IMR-90 (cell line): ENCODE measurements around the gene MTURN. TPM values are rescaled to one million over a fixed set of nuclear protein-coding genes. Genes with fewer than 3 reads are reported as not detected.

Experiments used
- ATAC-seq: fragments of 200-7000 bp; cut with Tn5 transposase; 2 replicates; pipeline ENCODE4 v1.9.1; 2020; ENCODE audit warnings: low read depth, mild to moderate bottlenecking, moderate library complexity
- BruUV-seq: library from RNA; stranded (reverse); fragments of 400-500 nt; replicated peaks from 2 replicates; lab custom pipeline; 2021; lab: Mats Ljungman, UMichigan
- CTCF ChIA-PET: fragments of 300-600 bp; formaldehyde crosslinking; extraction: SDS; loops from one replicate; lab custom pipeline; 2021; ENCODE audit warnings: antibody characterized with exemption; lab: Yijun Ruan, JAX
- POLR2A ChIA-PET: fragments of 300-600 bp; sonication (Branson Sonifier 250); formaldehyde crosslinking; loops from one replicate; lab custom pipeline; 2022; ENCODE audit warnings: antibody characterized with exemption; ENCODE audit not compliant: unreplicated experiment; lab: Charles Lee
- DNase-seq: peaks from one replicate; pipeline ENCODE4 v3.0.0; 2013
- H2AFZ ChIP-seq: replicated peaks from 2 replicates; pipeline ENCODE3; 2013; ENCODE audit warnings: low read length, mild to moderate bottlenecking; ENCODE audit not compliant: poor library complexity
- H2AK5ac ChIP-seq: 2 replicates; pipeline ENCODE4 v1.6.1; 2013; ENCODE audit warnings: low read depth, low read length, inconsistent platforms
- H2AK9ac ChIP-seq: replicated peaks from 2 replicates; pipeline ENCODE3; 2013; ENCODE audit warnings: mild to moderate bottlenecking, low read depth, low read length, moderate library complexity; ENCODE audit not compliant: poor library complexity
- H2BK120ac ChIP-seq: 2 replicates; pipeline ENCODE4 v1.6.1; 2013; ENCODE audit warnings: low read depth, low read length, inconsistent platforms
- H2BK15ac ChIP-seq: 3 replicates; pipeline ENCODE4 v1.6.1; 2013; ENCODE audit warnings: low read depth, low read length, inconsistent platforms
- H2BK20ac ChIP-seq: 2 replicates; pipeline ENCODE4 v1.6.1; 2013; ENCODE audit warnings: low read depth, mild to moderate bottlenecking, inconsistent platforms, low read length, moderate library complexity
- H2BK5ac ChIP-seq: 2 replicates; pipeline ENCODE4 v1.6.1; 2013; ENCODE audit warnings: mild to moderate bottlenecking, low read depth, low read length, inconsistent platforms; ENCODE audit not compliant: poor library complexity, severe bottlenecking
- H3K14ac ChIP-seq: replicated peaks from 2 replicates; pipeline ENCODE4 v1.6.1; 2013; ENCODE audit warnings: low read depth, low read length, inconsistent platforms
- H3K18ac ChIP-seq: 2 replicates; pipeline ENCODE4 v1.6.1; 2013; ENCODE audit warnings: low read depth, low read length, control low read depth
- H3K23ac ChIP-seq: 2 replicates; pipeline ENCODE4 v1.6.1; 2013; ENCODE audit warnings: low read depth, low read length, inconsistent platforms
- H3K27ac ChIP-seq: 2 replicates; pipeline ENCODE4 v1.5.1; 2013; ENCODE audit warnings: mild to moderate bottlenecking, control low read depth, low read length; ENCODE audit not compliant: insufficient read depth
- H3K27me3 ChIP-seq: 2 replicates; pipeline ENCODE4 v1.6.1; 2013; ENCODE audit warnings: low read length; ENCODE audit not compliant: control insufficient read depth, insufficient read depth
- H3K36me3 ChIP-seq: 2 replicates; pipeline ENCODE4 v1.6.1; 2013; ENCODE audit warnings: low read length, mixed read lengths; ENCODE audit not compliant: control insufficient read depth, insufficient read depth
- H3K4ac ChIP-seq: 2 replicates; pipeline ENCODE4 v1.6.1; 2013; ENCODE audit warnings: low read depth, low read length, inconsistent platforms
- H3K4me1 ChIP-seq: 2 replicates; pipeline ENCODE4 v1.6.1; 2013; ENCODE audit warnings: low read length, mixed read lengths; ENCODE audit not compliant: control insufficient read depth, insufficient read depth
- H3K4me2 ChIP-seq: 2 replicates; pipeline ENCODE4 v1.6.1; 2013; ENCODE audit warnings: low read depth, mild to moderate bottlenecking, control low read depth, low read length, moderate library complexity
- H3K4me3 ChIP-seq: 2 replicates; pipeline ENCODE4 v1.5.1; 2013; ENCODE audit warnings: low read depth, mild to moderate bottlenecking, control low read depth, low read length, moderate library complexity; ENCODE audit not compliant: insufficient read depth
- H3K56ac ChIP-seq: 2 replicates; pipeline ENCODE4 v1.6.1; 2013; ENCODE audit warnings: low read length, inconsistent platforms; ENCODE audit not compliant: insufficient read depth; ENCODE audit errors: extremely low read depth
- H3K79me1 ChIP-seq, 2 experiments: 2 replicates each; pipeline ENCODE4 v1.6.1; 2013; ENCODE audit warnings: low read length in 2 of 2, inconsistent platforms in 1 of 2, low read depth in 1 of 2
- H3K9ac ChIP-seq: 2 replicates; pipeline ENCODE4 v1.6.1; 2013; ENCODE audit warnings: low read depth, low read length, control low read depth
- H3K9me1 ChIP-seq: 2 replicates; pipeline ENCODE4 v1.6.1; 2013; ENCODE audit warnings: low read length, inconsistent platforms; ENCODE audit not compliant: insufficient read depth
- H3K9me3 ChIP-seq: 2 replicates; pipeline ENCODE4 v1.6.1; 2013; ENCODE audit warnings: low read length; ENCODE audit not compliant: control insufficient read depth, insufficient read depth
- H4K20me1 ChIP-seq: 2 replicates; pipeline ENCODE4 v1.6.1; 2013; ENCODE audit warnings: low read length, inconsistent platforms; ENCODE audit not compliant: insufficient read depth
- H4K5ac ChIP-seq: 2 replicates; pipeline ENCODE4 v1.6.1; 2013; ENCODE audit warnings: mild to moderate bottlenecking, low read depth, low read length, control low read depth
- H4K8ac ChIP-seq, 2 experiments: 2 replicates each; pipeline ENCODE4 v1.6.1; 2013; ENCODE audit warnings: low read depth in 2 of 2, low read length in 2 of 2, control low read depth in 1 of 2, inconsistent platforms in 1 of 2
- H4K91ac ChIP-seq: 2 replicates; pipeline ENCODE4 v1.6.1; 2013; ENCODE audit warnings: low read depth, low read length, inconsistent platforms; ENCODE audit not compliant: insufficient read depth
- CEBPB ChIP-seq: IDR thresholded peaks from 2 replicates; pipeline ENCODE4 v1.6.1; 2012; ENCODE audit warnings: low read depth, low read length, improper control_type of control experiment
- CHD1 ChIP-seq: IDR thresholded peaks from 2 replicates; pipeline ENCODE4 v1.6.1; 2012; ENCODE audit warnings: low read depth, low read length, improper control_type of control experiment
- CTCF ChIP-seq: conservative IDR thresholded peaks from 2 replicates; pipeline ENCODE4 v1.5.1; 2012; ENCODE audit warnings: mild to moderate bottlenecking, low read depth, low read length, improper control_type of control experiment
- MAFK ChIP-seq: IDR thresholded peaks from 2 replicates; pipeline ENCODE4 v1.6.1; 2012; ENCODE audit warnings: low read depth, low read length, improper control_type of control experiment
- MAZ ChIP-seq: IDR thresholded peaks from 2 replicates; pipeline ENCODE4 v1.6.1; 2012; ENCODE audit warnings: low read depth, mild to moderate bottlenecking, low read length, improper control_type of control experiment, moderate library complexity, borderline replicate concordance
- MXI1 ChIP-seq: IDR thresholded peaks from 2 replicates; pipeline ENCODE4 v1.6.1; 2012; ENCODE audit warnings: low read depth, mild to moderate bottlenecking, low read length, moderate library complexity, borderline replicate concordance
- NFE2L2 ChIP-seq: fragments of 150-350 bp; IDR thresholded peaks from 2 replicates; pipeline ENCODE4 v1.6.1; 2016; ENCODE audit warnings: low read depth, mild to moderate bottlenecking, low read length
- POLR2A ChIP-seq: IDR thresholded peaks from 2 replicates; pipeline ENCODE4 v1.6.1; 2012; ENCODE audit warnings: mild to moderate bottlenecking, low read depth, low read length
- RAD21 ChIP-seq: IDR thresholded peaks from 2 replicates; pipeline ENCODE4 v1.6.1; 2012; ENCODE audit warnings: low read length, improper control_type of control experiment
- RCOR1 ChIP-seq: IDR thresholded peaks from 2 replicates; pipeline ENCODE4 v1.6.1; 2012; ENCODE audit warnings: mild to moderate bottlenecking, low read length, improper control_type of control experiment; ENCODE audit not compliant: insufficient replicate concordance
- USF2 ChIP-seq: fragments of 150-350 bp; IDR thresholded peaks from 2 replicates; pipeline ENCODE4 v1.6.1; 2017; ENCODE audit warnings: mild to moderate bottlenecking, antibody characterized with exemption, low read length, low read depth
- dilution Hi-C: fragments of 300-500 bp; cut with HindIII; formaldehyde crosslinking; loops from one replicate; pipeline ENCODE4 v1.14.3; 2018; ENCODE audit warnings: low sequenced_read_pairs; ENCODE audit not compliant: unreplicated experiment
- in situ Hi-C: fragments of 300-500 bp; cut with MboI; formaldehyde crosslinking; loops from 3 replicates; pipeline ENCODE4 v1.14.3; 2019; ENCODE audit warnings: low sequenced_read_pairs, inconsistent platforms, mixed read lengths
- intact Hi-C: fragments of 100-400 bp; cut with micrococcal nuclease; formaldehyde crosslinking; loops from 2 replicates; pipeline ENCODE4 v1.10.0; 2022
- polyA plus RNA-seq, 3 experiments: library from polyadenylated mRNA; depleted of rRNA; stranded (reverse); fragments of >200 nt; gene quantifications; 2 replicates each; pipeline ENCODE4 v1.2.3, GENCODE V29; 2012; ENCODE audit warnings: low replicate concordance in 1 of 3
- total RNA-seq: library from RNA; depleted of rRNA; stranded (reverse); fragments of >200 nt; gene quantifications from 2 replicates; pipeline ENCODE4 v1.2.3, GENCODE V29; 2012

MTURN gene
- total and polyA plus RNA-seq, 2 of the 4 experiments (the other 2 are of a cell fraction): 2.8 to 5.6 TPM

- no peaks in the 10 kb centered on the region for H3K9me3 ChIP-seq
- in situ Hi-C loops: no loop called here
- H2BK5ac ChIP-seq: no peak overlapping the region
- H2BK15ac ChIP-seq: no peak overlapping the region
- H3K4me1 ChIP-seq: peaks cover 3% of the 10 kb centered on the region; the same call in 1 of the 2 replicates
- no peak overlapping the region for H3K56ac ChIP-seq
- H2AK9ac ChIP-seq: no peak overlapping the region
- H2AFZ ChIP-seq: no peak overlapping the region
- H2BK120ac ChIP-seq: no peak overlapping the region
- POLR2A ChIA-PET: no interaction called here
- no peak overlapping the region for H3K23ac ChIP-seq
- peaks cover 4% of the 10 kb centered on the region; the same call in 1 of the 2 replicates for H3K36me3 ChIP-seq
- H3K14ac ChIP-seq: no peak overlapping the region
- dilution Hi-C loops: no loop called here
- no peaks in the 10 kb centered on the region for H4K20me1 ChIP-seq
- no peak overlapping the region for H2AK5ac ChIP-seq
- H3K18ac ChIP-seq: no peak overlapping the region
- H3K4me2 ChIP-seq: no peak overlapping the region
- no peak overlapping the region for H4K8ac ChIP-seq
- no peak overlapping the region for H3K4me3 ChIP-seq
- H3K9ac ChIP-seq: no peak overlapping the region
- DNase-seq (no peak), ATAC-seq (no peak)
- intact Hi-C loops: no loop called here
- H3K4ac ChIP-seq: no peak overlapping the region
- no peak overlapping the region for H3K27ac ChIP-seq
- peaks cover 15% of the 10 kb centered on the region for H3K9me1 ChIP-seq
- CTCF ChIA-PET: no interaction called here
- no peak overlapping the region for H4K91ac ChIP-seq
- no TSS peak for BruUV-seq
- TF ChIP-seq POLR2A (no peak), MAFK (no peak), CTCF (no peak), RCOR1 (no peak), CHD1 (no peak), RAD21 (no peak), USF2 (no peak), NFE2L2 (no peak), MAZ (no peak), MXI1 (no peak), CEBPB (no peak)
- no peaks in the 10 kb centered on the region for H3K27me3 ChIP-seq
- no peak overlapping the region for H2BK20ac ChIP-seq
- no peak overlapping the region for H4K5ac ChIP-seq
- H3K79me1 ChIP-seq: peaks cover 0 to 3% of the 10 kb centered on the region in 2 experiments; a peak in 1 of 4 replicates
Measured at GRCh38 chr7:30088362-30088761, 46.4 kb upstream of the MTURN start.
